DOHH2 (cell line): ENCODE data around the gene VEGFC.

ENCODE experiments used
- EZH2phosphoT487 ChIP-seq: fragments of 200-600 bp; sonication (generic); IDR thresholded peaks from 2 replicates; pipeline ENCODE4 v1.6.1; 2017; ENCODE audit warnings: borderline replicate concordance, mild to moderate bottlenecking, antibody characterized with exemption, low read length, moderate library complexity, mixed read lengths
- TF ChIP-seq, protein P1 (sequence below): fragments of 200-600 bp; sonication (generic); IDR thresholded peaks from one replicate; pipeline ENCODE4 v1.5.1; 2014; ENCODE audit warnings: antibody characterized with exemption, mild to moderate bottlenecking, low read depth, low read length; ENCODE audit not compliant: poor library complexity, severe bottlenecking

DNA sequence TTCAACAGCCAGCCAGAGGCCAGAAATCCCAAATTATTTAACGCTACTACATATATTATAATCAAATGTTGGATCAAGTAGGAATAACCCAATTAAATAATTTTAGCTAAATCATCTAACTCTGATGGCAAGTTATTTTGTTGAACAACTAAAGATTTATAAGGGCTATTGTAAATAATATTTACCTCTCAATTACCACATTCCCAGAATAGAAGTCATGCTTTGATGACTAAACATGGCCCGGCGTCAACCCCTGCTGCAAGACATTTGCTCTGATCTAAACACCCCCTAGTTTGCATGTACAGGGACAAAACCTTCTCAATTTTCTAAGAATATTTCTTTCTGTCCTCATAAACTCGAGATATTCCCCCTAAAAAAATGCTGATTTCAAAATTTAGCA, 14.2 kb downstream of the VEGFC start:
- TF ChIP-seq, protein P1, sequence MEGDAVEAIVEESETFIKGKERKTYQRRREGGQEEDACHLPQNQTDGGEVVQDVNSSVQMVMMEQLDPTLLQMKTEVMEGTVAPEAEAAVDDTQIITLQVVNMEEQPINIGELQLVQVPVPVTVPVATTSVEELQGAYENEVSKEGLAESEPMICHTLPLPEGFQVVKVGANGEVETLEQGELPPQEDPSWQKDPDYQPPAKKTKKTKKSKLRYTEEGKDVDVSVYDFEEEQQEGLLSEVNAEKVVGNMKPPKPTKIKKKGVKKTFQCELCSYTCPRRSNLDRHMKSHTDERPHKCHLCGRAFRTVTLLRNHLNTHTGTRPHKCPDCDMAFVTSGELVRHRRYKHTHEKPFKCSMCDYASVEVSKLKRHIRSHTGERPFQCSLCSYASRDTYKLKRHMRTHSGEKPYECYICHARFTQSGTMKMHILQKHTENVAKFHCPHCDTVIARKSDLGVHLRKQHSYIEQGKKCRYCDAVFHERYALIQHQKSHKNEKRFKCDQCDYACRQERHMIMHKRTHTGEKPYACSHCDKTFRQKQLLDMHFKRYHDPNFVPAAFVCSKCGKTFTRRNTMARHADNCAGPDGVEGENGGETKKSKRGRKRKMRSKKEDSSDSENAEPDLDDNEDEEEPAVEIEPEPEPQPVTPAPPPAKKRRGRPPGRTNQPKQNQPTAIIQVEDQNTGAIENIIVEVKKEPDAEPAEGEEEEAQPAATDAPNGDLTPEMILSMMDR: no peak
- no peak for TF ChIP-seq EZH2phosphoT487
